Stimulated activated CD8-positive, alpha-beta memory T cell treated with anti-CD3 and anti-CD28 coated beads, Interleukin-2, amount 100 ng/mL, for 1 hour (primary cell): Measurements from ENCODE around the gene PLA2G4F.

Source experiments
- DNase-seq, 2 donors: peaks; one replicate each; pipeline ENCODE4 v3.0.0-alpha.2; 2020; ENCODE audit warnings: low read depth in 2 of 2

The PLA2G4F gene

GRCh38 chr15:42163947-42164550, 7.6 kb upstream of the PLA2G4F start:
- no peak for DNase-seq

GRCh38 chr15:42163291-42163690, 6.9 kb upstream of the PLA2G4F start:
- DNase-seq = no peak

DNA sequence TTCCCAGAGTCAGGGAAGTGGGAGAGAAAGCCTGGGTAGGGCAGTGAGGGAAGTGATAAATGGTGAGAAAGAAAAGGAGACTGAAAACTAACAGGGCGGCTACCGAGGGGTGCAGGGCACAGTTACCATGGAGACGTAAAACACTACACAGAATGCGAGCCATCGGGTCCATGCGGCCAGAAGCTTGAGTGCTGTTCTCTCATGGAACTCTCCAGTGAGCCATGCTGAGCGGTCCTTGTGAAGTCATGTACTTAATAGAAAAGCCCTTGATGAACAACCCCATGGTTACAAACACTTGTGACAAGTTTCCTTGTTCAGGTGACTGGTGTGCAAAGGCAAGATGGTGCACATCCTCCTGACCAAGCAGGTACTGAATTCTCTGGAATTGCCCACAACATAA, 3.7 kb upstream of the PLA2G4F start:
- DNase-seq = no peak

DNA sequence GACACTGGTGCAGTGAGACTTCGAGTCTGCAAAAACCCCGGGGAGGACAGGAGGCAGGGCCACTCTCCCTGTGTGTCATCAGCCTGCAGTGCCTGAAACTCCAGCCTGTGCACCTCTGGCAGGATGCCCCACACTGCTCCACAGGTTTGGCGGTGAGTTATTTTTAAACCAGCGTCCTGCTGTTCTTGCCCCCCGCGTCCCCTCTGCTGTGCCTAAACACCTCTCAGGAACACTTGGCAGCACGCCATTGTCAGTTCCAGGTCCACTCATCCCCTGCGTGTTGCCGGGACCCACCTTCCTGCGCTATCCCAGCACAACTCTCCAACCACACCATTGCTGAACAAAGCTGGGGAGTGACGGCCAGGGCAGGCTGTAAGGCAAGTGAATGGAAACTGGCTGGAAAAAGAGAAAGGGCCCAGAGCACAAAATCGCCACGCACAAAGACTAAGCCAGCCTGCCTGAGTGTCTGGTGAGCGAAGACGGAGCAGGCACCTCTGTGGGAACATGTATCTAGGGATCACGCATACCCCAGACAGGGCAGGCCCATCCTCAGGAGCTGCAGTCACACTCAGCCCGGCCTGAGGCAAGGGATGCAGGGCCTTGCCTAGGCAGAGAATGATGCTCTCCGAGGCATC, 3.1 kb upstream of the PLA2G4F start:
- no peak for DNase-seq

DNA sequence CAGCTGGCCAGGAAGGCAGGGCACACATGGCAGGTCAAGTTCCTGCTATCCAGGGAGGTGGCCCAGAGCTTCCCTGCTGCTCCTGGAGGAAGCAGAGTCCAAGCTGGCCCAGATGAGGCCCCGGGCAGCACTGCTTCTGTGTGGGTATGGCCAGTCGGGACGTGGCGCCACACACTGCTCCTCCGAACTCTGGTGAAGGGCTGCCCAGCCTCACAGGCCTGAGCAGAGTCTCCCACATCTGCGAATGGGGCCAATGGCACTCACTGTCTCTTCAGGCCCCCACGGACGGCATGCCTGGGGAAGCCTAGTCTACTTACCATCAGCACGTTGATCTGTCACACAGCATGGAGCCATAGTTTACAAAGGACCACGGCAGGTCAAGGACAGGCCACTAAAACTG, 2.5 kb upstream of the PLA2G4F start:
- no peak for DNase-seq

GRCh38 chr15:42157981-42158765, 1.7 kb upstream of the PLA2G4F start:
- no peak for DNase-seq

DNA sequence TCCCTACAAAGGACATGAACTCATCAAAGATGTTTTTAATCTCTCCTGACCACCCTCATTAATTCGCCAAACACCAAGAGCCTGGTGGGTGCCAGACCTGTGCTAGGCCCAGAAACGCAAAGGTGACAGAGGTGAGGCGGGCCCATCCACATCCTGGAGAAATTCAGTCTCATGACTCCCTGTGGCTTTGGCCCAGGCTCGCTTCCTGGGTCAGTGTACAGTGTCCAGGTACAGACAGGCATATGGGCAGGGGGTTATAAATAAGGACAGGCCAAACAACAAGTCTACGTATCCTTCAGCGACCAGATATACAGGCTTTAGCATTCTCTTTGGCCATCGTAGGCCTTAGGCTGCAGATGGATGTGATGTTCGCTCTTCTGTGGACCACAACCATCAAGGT, 945 bp upstream of the PLA2G4F start:
- no peak for DNase-seq

GRCh38 chr15:42155546-42156242, 742 bp downstream of the PLA2G4F start:
- no peak for DNase-seq

GRCh38 chr15:42154956-42155355, 1.5 kb downstream of the PLA2G4F start:
- DNase-seq = no peak

GRCh38 chr15:42154212-42154941, 2.1 kb downstream of the PLA2G4F start:
- no peak for DNase-seq

- no peak for DNase-seq
Observed at GRCh38 chr15:42153874-42154211, 2.6 kb downstream of the PLA2G4F start.

GRCh38 chr15:42152921-42153698, 3.3 kb downstream of the PLA2G4F start:
- DNase-seq = no peak

DNA sequence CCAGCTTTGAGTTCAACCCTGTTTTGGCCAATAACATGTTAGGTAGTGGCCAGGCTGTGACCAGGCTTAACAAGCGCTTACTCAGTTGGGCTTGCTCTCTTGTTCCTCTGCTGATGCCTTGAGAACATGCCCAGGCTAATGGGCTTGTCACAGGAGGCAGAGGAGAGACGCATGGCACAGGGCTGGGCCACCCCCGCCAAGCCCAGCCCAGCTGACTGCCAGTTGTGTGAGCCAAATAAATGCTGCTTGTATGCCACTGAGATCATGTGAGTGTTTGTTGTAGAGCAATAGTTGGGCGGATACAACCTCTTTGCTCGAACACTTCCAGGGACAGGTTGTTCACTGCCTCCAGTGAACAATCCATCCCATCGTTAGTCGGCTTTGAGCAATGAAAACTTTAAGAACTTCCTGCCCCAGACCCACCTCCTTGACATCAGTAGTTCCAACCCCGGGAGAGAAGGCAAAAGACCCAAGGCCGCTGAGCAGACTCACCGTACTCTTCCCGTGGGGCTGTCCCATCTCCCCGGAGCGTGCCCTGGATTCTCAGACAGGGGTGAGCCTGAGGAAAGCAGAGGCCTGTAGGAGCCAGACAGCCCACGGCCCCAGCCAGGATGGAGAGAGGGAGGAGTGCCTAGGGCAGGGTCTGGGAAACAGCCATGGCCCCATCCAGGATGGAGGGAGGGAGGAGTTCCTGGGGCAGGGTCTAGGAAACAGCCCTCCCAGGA, 4.1 kb downstream of the PLA2G4F start:
- no peak for DNase-seq

DNA sequence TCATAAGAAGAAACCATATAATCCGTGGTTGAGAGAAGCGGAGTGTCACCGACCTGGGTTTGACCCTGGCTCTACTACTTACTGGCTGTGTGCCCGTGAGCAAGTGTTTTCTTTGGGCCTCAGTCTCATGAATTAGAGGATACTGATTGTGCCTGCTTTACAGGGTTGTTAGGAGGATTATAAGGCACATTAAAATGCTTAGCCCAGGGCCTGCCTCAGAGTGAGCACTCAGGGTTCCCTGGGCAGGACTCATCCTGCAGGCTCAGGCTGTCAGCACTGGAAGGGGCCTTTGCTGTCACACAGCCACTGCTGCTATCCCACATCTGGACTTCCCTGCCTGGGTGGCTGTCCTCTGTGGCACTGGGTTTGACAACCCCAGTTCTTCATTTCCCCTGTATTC, 4.7 kb downstream of the PLA2G4F start:
- DNase-seq = no peak

GRCh38 chr15:42151141-42151561, 5.3 kb downstream of the PLA2G4F start:
- no peak for DNase-seq

DNA sequence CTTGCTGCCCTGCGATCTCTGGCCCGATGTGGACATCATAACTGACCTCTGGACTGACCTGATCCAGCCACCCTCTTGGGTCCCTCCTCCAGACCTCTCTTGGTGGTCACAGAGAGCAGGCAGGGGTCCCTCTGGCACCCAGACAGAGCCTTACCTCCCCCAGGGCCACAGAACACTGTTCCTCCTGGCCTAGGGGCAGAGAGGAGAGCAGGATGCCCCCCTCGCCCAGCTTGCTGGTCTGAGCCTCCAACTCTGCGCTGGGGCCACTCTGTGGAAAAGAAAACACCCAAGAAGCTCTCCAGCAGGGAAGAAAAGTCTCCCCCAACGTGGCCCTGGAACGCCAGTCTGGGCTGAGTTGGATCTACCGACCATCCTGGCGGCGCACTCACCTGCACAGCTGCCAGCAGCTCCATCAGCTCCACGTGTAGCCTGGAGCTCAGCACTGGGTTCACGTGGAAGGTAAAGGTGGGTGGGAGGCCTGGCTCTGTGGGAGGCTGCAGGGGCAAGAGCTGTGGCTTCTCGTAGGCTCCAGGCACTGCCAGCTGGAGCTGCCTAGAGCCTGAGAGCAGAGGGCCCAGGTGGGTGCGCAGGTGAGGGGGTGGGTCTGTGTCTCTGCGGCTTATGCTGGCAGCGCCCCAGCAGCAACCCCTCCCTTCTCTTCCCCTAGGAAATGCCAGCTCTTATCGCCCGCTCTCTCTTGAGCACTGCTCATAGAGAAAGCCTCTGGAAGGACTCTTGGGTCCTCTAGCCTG, 6.0 kb downstream of the PLA2G4F start:
- no peak for DNase-seq

DNA sequence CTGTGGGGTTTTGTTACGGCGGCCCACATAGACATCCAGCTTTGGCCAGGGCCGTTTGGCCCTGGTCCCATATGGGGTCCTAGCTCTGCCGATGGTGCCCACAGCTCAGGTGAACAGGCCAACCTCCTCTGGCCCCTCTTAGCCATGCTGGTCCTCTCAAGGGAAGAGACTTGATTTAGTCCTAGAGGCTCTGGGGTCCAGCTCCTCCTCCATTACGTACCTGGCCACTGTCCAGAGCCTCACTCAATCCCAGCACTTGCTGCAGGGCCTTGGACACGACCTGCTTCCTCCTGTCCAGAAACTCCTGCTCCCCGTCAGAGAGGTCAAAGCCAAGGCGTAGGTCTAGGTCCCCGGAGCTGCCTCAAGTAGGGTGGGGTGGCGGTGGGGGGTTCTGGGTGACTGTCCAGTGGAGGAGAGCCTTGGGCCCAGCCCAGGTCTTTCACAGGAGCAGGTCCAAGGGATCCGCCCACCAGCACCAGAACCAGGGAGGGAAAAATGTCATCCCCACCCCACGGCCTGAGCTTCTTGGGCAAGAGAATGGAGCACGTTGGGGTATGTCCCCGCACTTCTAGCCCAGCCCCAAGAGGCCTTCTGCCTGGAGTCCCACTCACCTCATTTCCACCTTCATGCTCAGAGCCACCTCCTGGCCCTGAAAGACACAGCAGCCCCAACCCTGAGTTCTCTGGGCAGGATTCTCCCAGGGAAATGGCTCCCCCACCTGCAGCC, 6.8 kb downstream of the PLA2G4F start:
- DNase-seq = no peak

- no peak for DNase-seq
Observed at GRCh38 chr15:42148808-42149492, 7.5 kb downstream of the PLA2G4F start.

DNA sequence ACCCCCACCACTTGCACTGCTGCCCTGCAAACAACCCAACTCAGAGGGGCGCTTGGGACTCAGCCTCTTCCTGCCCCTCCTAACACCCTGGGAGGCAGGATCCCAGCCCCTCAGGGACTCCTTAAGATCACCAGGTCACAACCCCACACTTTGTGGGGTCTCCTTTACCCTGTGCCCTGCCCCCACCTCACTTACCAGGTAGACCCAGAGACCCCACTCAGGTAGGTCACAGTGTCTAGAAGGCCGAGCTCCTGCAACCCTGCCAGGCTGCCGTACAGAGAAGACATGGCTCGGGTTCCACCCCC, 9.1 kb downstream of the PLA2G4F start:
- DNase-seq = no peak
